Suprapubic skin (tissue), 3 donors: ENCODE data around the gene CYB5R2.
"Not testable (repeated sequence)": the region's sequence is repeated elsewhere in the genome, so short reads cannot be mapped to it uniquely, and the experiment has no call there.

Source experiments
- EP300 ChIP-seq: sonication (generic); formaldehyde crosslinking; IDR thresholded peaks from one replicate; pipeline ENCODE4 v1.6.1; 2017; ENCODE audit warnings: antibody characterized with exemption
- POLR2A ChIP-seq, 2 donors: fragments of 450-650 bp; IDR thresholded peaks; one replicate each; pipeline ENCODE4 v1.6.1; 2017; ENCODE audit warnings: antibody characterized with exemption in 2 of 2, mild to moderate bottlenecking in 2 of 2, moderate library complexity in 2 of 2
- TF ChIP-seq, protein P1 (sequence below), 2 donors: fragments of 200-600 bp in 1 of 2; fragments of 450-650 bp in 1 of 2; sonication (generic) in 1 of 2; IDR thresholded peaks; one replicate each; pipeline ENCODE4 v1.5.1; 2016 to 2019; ENCODE audit warnings: antibody characterized with exemption in 2 of 2, mild to moderate bottlenecking in 1 of 2, moderate library complexity in 1 of 2

GRCh38 chr11:7663531-7663930, 9.8 kb downstream of the CYB5R2 start:
- TF ChIP-seq POLR2A (IDR thresholded peaks at IDR 0.05); EP300: not testable (repeated sequence)
- TF ChIP-seq, protein P1, sequence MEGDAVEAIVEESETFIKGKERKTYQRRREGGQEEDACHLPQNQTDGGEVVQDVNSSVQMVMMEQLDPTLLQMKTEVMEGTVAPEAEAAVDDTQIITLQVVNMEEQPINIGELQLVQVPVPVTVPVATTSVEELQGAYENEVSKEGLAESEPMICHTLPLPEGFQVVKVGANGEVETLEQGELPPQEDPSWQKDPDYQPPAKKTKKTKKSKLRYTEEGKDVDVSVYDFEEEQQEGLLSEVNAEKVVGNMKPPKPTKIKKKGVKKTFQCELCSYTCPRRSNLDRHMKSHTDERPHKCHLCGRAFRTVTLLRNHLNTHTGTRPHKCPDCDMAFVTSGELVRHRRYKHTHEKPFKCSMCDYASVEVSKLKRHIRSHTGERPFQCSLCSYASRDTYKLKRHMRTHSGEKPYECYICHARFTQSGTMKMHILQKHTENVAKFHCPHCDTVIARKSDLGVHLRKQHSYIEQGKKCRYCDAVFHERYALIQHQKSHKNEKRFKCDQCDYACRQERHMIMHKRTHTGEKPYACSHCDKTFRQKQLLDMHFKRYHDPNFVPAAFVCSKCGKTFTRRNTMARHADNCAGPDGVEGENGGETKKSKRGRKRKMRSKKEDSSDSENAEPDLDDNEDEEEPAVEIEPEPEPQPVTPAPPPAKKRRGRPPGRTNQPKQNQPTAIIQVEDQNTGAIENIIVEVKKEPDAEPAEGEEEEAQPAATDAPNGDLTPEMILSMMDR (IDR thresholded peaks at IDR 0.05): not testable (repeated sequence)
